Thyroid gland (tissue), 4 donors: ENCODE results near the gene MED22. TPM values are rescaled to one million over a fixed set of nuclear protein-coding genes. Genes with fewer than 3 reads are reported as not detected.

Source experiments
- DNase-seq, 2 donors: peaks; one replicate each; pipeline ENCODE4 v3.0.0-alpha.2; 2019
- H3K27ac ChIP-seq, 3 donors: fragments of 200-600 bp; sonication (generic); 1 replicate in 2 of 3; 2 replicates in 1 of 3; pipeline ENCODE4 v1.5.1; 2016 to 2019; ENCODE audit warnings: mild to moderate bottlenecking in 1 of 3, moderate library complexity in 1 of 3
- H3K27me3 ChIP-seq: fragments of 200-600 bp; sonication (generic); one replicate; pipeline ENCODE4 v1.5.1; 2019
- H3K36me3 ChIP-seq, 2 donors: fragments of 200-600 bp; sonication (generic); one replicate each; pipeline ENCODE4 v1.5.1; 2016 to 2019
- H3K4me1 ChIP-seq, 2 donors: fragments of 200-600 bp; sonication (generic); one replicate each; pipeline ENCODE4 v1.5.1; 2017 to 2019
- H3K4me3 ChIP-seq, 3 donors: fragments of 200-600 bp; sonication (generic); replicated peaks in 1 of 3; 1 replicate in 2 of 3; 2 replicates in 1 of 3; pipeline ENCODE4 v1.5.1; 2016; ENCODE audit warnings: mild to moderate bottlenecking in 1 of 3
- H3K9me3 ChIP-seq: fragments of 200-600 bp; sonication (generic); one replicate; pipeline ENCODE4 v1.5.1; 2017
- CTCF ChIP-seq, 6 experiments: fragments of 200-600 bp in 3 of 6; fragments of 450-650 bp in 3 of 6; sonication (generic) in 3 of 6; IDR thresholded peaks; one replicate each; pipeline ENCODE4 v1.5.1; 2016 to 2019; ENCODE audit warnings: antibody characterized with exemption in 6 of 6, mild to moderate bottlenecking in 2 of 6, inconsistent platforms in 1 of 6, moderate library complexity in 1 of 6
- POLR2A ChIP-seq, 2 donors: fragments of 450-650 bp; IDR thresholded peaks; one replicate each; pipeline ENCODE4 v1.6.1; 2017; ENCODE audit warnings: antibody characterized with exemption in 2 of 2, mild to moderate bottlenecking in 2 of 2, moderate library complexity in 1 of 2
- WGBS, 2 donors: methylation state at CpG; one replicate each; pipeline ENCODE4 v1.1.5; 2017; 5-methylcytosine and 5-hydroxymethylcytosine counted together
- intact Hi-C: fragments of 100-400 bp; cut with DNase I; formaldehyde crosslinking; loops from one replicate; pipeline ENCODE4 v1.15.1; 2023
- total RNA-seq, 4 donors: library from RNA; depleted of rRNA; stranded (reverse); fragments of >200 nt; gene quantifications; one replicate each; pipeline ENCODE4 v1.2.3, GENCODE V29; 2016

MED22 gene
- total RNA-seq, 4 donors from 2014 or later, result 41.9 to 58.2 (median 48.6) TPM

DNA sequence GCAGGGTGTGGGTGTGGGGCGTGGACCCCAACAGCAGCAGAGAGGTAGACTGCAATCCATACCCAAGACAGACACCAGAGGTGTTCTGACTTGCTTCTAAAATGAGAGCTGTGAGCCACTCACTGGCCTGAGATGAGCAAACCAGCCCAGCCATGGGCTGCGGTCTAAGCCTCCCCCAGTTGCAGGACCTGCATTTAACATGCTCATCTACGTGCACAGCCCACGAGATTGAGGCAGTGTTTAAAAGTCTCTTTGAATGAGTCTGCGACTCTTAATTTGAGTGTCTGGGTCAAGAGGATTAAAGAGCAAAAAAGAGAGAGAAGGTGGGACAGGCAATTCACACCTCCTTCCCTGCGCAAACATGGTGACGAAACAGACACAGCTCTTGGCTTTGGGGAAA is 22.0 kb upstream of the MED22 start:
- Histone ChIP-seq H3K4me1 (peaks cover 33 to 65% of the 10 kb centered on the region in 2 donors), H3K9me3 (no peaks in the 10 kb centered on the region), H3K27me3 (no peaks in the 10 kb centered on the region), H3K4me3 (no peak overlapping the region), H3K27ac (no peak overlapping the region), H3K36me3 (peaks cover 23 to 29% of the 10 kb centered on the region in 2 donors)
- DNase-seq, result no peak
- intact Hi-C loops, result no loop called here
- 83% methylated on average over 7 of the region's 7 CpGs for WGBS, 2 donors
- TF ChIP-seq POLR2A (IDR thresholded peaks at IDR 0.05) (no peak), CTCF (IDR thresholded peaks at IDR 0.05) (no peak)

- DNase-seq, result no peak
- H3K27ac ChIP-seq, result no peak overlapping the region
- H3K27me3 ChIP-seq, result no peaks in the 10 kb centered on the region
- no peak for TF ChIP-seq POLR2A (IDR thresholded peaks at IDR 0.05)
- TF ChIP-seq CTCF (IDR thresholded peaks at IDR 0.05), result no peak
- H3K4me1 ChIP-seq, result peaks cover 29 to 62% of the 10 kb centered on the region in 2 donors
- 83 to 86% methylated on average over 6 of the region's 6 CpGs for WGBS, 2 donors
- intact Hi-C loops, result no loop called here
- H3K36me3 ChIP-seq, result peaks cover 26 to 34% of the 10 kb centered on the region in 2 donors
- no peaks in the 10 kb centered on the region for H3K9me3 ChIP-seq
- no peak overlapping the region for H3K4me3 ChIP-seq
These were observed 21.5 kb upstream of the MED22 start for GRCh38 chr9:133369422-133369821.

DNA sequence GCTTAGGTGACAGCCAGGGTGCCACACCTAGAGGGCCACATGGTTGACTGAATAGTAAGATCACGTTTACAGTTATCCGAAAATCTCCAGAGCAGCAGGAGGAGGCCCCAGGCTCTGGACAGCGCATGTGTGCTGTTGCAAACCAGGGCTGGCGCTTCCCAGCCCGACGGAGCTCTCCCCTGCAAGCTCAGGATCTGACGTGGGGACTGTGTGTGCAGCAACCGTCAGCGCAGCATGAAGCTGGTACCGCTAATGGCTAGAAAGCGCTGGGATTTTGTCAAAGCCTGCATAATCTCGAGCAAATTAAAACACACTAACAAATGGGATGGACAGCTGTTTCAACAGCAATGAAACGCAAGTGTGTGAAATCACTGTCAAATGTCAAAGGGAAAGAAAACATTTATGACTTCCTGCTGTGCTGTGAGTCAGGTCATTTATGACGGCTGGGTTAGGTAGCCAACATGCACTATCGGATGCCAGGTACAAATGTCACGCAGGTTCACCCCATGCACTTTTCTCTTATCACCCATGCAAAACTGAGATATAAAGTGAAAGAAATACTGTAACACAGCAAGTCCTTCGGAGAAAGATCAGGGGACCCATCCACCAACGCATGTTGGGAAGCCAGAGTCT is 20.4 kb upstream of the MED22 start:
- TF ChIP-seq POLR2A (IDR thresholded peaks at IDR 0.05) (no peak), CTCF (IDR thresholded peaks at IDR 0.05) (no peak)
- intact Hi-C loops, result no loop called here
- 71 to 77% methylated on average over 17 to 18 of the region's 18 CpGs for WGBS, 2 donors

GRCh38 chr9:133367778-133368177 is 19.8 kb upstream of the MED22 start:
- H3K36me3 ChIP-seq, result peaks cover 34 to 44% of the 10 kb centered on the region in 2 donors
- peaks cover 18 to 48% of the 10 kb centered on the region in 2 donors for H3K4me1 ChIP-seq
- intact Hi-C loops, result no loop called here
- no peak for TF ChIP-seq POLR2A (IDR thresholded peaks at IDR 0.05)
- no peak for TF ChIP-seq CTCF (IDR thresholded peaks at IDR 0.05)
- DNase-seq, result no peak
- no peak overlapping the region for H3K4me3 ChIP-seq
- no peak overlapping the region for H3K27ac ChIP-seq
- no peaks in the 10 kb centered on the region for H3K9me3 ChIP-seq
- no peaks in the 10 kb centered on the region for H3K27me3 ChIP-seq
- WGBS, 2 donors, result 71 to 83% methylated on average over 10 of the region's 10 CpGs

More for the DNA sequence above, 20.4 kb upstream of the MED22 start:
- Histone ChIP-seq H3K27me3 (no peaks in the 10 kb centered on the region), H3K4me3 (no peak overlapping the region), H3K27ac (no peak overlapping the region), H3K4me1 (peaks cover 23 to 54% of the 10 kb centered on the region in 2 donors), H3K36me3 (peaks cover 30 to 44% of the 10 kb centered on the region in 2 donors), H3K9me3 (no peaks in the 10 kb centered on the region)
- DNase-seq, result no peak

GRCh38 chr9:133367221-133367620 is 19.3 kb upstream of the MED22 start:
- WGBS, 2 donors, result 88 to 92% methylated on average over 8 to 19 of the region's 22 CpGs
- H3K36me3 ChIP-seq, result peaks cover 40 to 47% of the 10 kb centered on the region in 2 donors
- intact Hi-C loops, result no loop called here
- H3K9me3 ChIP-seq, result no peaks in the 10 kb centered on the region
- TF ChIP-seq POLR2A (IDR thresholded peaks at IDR 0.05) (no peak), CTCF (IDR thresholded peaks at IDR 0.05) (no peak)
- H3K27ac ChIP-seq, result no peak overlapping the region
- no peaks in the 10 kb centered on the region for H3K27me3 ChIP-seq
- no peak for DNase-seq
- H3K4me3 ChIP-seq, result no peak overlapping the region
- peaks cover 15 to 42% of the 10 kb centered on the region in 2 donors for H3K4me1 ChIP-seq
